SK-N-MC (cell line): ENCODE results near the gene FRMD4A.

Source experiments
- EZH2 ChIP-seq: fragments of 200-600 bp; sonication (generic); IDR thresholded peaks from one replicate; pipeline ENCODE4 v1.6.1; 2017; ENCODE audit warnings: antibody characterized with exemption
- POLR2AphosphoS5 ChIP-seq: IDR thresholded peaks from 2 replicates; pipeline ENCODE4 v1.6.1; 2012; ENCODE audit warnings: mild to moderate bottlenecking, low read depth, low read length, borderline replicate concordance

DNA sequence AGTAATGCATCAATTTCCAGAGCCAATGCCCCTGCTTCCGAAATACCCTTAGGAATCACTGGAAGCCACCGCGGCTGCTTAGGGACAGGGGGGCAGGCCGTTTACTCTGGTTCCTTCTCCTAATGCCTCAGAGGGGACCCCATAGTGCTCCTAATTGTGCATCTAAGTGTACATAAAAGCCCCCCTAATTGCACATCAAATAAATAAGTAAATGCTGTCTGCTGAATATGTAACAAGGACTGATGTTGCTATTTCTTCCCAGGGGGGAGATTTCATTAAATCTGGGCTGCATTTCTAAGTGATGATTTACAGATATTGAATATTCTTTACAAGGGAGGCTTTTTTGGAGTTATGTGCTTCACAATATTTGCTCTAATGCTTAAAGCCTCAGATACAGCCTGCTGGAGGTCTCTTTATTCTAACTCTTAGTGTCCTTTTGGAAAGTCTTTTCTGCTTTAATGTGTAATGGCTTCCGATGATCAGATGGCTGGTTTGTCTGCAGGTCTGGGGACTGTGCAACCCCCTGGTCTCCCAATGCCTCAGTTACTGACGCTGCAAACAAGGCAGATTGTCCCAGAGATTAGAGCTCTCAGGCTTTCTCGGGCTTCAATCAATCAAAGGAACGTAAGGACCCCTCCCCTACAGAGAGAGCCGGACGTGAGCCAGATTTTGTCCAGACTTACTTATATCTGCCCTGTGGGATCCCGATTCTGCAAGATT is 601.0 kb downstream of the FRMD4A start:
- TF ChIP-seq EZH2 (no peak), POLR2AphosphoS5 (no peak)
